Activated naive CD4-positive, alpha-beta T cell treated with anti-CD3 and anti-CD28 coated beads, Interleukin-2, amount 50 U/mL, for 16 hours (primary cell): Measurements from ENCODE around the gene PHLDA2.
A peak's percentile ranks its signal among the peaks of the same experiment; 100 is the strongest.

Source experiments
- DNase-seq: peaks from one replicate; pipeline ENCODE4 v3.0.0-alpha.2; 2020

Gene PHLDA2

DNA sequence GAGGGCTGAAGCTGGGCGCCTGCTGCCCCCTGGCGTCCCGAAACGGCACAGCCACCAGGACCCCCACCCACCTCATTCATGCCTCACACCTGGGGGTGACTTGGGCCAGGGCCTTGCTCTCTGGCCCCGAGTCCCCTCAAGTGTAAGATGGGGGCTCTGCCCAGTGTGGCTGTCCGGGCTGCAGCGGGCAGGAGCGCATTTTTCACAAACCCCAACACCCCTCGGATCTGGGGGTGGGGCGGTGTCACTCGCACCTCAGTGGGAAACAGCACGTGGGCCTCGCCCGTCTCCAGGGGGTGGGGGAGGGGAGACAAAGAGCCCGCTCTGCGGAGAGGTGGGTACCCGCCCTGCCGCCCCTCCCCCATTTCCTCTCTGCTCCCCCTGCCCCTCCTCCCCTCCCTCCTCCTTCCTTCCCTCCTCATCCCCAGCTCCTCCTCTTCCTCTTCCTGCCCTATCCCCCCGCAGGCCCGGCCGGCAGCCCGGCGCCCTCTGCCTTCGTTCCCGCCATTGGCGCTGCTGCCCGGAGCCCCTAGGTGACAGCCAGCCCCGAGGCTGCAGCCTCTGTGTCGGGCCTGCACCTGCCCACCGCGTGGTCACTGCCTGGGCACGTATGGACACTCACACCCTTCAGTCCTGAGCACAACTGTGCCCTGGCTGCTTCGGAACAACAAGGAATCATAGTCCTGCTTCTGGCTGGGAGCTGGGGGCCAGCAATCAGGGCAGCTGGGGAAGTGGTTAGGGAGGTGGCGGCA lies 36.8 kb downstream of the PHLDA2 start:
- peak; percentile 73 for DNase-seq

DNA sequence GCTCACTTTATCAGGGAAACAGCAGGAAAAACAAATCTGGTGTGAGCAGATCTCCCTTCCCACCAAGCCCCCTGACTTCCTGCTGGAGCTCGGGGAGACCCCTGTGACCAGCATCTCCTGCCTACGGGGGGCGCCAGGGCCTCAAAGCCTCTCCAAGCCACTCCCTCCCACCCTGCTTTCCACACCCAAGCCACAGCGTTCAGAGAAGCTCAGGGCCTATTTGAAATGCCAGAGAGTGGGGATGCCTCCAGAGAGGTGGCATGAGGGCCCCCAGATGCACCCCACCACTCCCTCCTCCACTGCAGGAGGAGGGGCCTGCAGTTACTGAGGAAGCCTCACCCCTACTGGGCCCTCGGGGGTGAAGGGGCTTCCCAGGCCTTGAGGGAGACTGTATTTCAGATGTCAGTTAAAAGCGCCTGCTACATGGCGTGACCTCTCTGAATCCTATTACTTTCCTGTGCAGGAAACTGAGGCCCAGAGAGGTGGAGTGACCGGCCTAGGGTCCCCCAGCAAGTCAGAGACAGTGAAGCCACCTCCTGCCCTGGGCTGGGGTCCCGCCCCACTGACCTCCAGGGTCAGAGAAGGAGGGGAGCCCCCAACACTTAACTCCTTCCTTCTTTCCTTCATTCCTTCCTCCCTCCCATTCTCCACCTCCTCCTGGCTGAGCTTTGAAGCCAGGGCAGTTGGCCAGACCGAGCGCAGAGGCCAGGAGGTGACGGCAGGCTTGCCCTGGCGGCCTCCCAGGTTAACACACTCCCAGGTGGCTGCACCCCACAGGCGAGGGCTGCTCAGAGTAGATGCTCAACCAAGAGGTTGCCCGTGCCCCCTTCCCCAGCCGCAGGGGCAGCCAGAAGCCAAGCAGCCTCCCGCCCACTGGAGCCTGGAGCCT lies 37.6 kb downstream of the PHLDA2 start:
- DNase-seq, result no peak

DNA sequence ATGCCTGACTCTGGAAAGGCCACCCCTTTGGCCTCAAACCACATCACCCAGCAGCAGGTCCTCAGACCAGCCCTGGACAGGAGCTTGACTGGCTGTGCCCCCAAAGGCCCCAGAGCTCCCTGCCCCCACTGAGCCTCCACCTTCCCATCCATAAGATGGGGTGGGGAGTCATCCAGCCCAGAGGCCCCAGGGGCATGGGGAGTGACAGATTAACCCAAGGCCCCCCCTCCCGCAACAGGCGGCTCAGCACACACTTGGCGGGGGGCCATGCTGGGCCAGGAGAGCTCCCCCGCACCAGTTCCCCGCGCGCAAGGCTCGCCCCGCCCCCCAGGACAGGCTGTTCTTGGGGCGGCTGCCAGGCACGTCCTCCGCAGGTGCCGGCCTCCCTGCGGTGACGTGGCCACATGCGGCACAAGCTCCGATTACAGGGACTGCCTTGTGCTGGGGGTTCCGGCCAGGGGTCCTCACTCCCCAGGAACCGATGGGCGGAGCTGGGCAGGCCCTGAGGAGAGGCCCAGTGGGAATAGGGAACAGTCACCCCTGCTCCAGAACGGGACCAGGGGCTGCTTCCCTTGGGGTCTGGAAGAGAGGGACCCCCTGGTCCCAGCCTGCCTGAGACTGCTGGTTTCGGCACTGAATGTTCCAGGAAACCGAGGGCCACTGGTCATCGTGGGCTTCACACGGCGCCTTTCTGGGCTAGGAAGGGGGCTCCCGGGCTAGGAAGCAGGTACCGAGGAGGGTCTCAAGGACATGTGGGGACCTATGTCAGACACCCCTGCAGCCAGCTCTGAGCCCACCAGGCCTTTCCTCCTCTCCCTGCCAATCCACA lies 38.5 kb downstream of the PHLDA2 start:
- DNase-seq, result no peak

DNA sequence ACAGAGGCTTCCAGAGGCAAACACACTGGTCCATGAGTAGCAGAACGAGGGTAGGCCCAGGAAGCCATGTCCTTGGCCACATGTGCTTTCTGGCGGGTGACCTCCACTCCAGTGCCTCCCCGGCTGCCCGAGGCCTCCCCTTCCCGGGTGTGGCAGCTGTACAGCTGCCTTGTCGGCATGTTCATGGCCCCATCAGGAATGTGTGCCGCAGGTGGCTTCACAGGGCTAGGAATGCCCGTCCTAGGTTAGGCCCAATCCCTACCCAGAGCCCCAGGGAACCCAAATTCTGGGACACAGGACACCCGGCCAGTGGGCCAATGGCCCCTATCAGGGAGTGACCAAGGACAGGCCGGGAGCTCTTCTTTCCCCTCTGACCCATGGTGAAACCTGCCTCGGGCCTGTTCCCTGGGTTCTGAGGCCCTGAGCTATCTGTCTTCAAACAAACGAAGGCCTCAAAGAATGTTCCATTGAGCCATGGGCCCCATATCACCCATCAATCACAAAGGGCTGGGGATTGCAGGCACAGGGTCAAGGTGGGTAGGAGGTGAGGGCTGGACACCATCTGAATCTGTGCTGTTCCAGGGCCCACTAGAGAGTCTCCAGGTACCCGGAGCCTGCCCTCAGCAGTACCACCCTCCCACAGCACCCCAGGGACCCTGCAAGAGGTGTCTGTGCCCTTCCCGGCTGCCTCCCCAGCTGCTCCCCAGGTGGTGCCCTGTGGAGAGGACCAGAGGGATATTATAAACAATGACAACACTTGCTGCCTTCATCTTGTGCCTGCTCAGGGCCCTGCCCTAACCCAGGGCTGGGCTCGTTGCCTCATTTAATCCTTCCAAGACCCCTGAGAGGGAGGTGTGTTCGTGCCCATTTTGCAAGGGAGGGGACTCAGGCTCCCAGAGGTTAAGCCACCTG lies 39.6 kb downstream of the PHLDA2 start:
- DNase-seq, result no peak

DNA sequence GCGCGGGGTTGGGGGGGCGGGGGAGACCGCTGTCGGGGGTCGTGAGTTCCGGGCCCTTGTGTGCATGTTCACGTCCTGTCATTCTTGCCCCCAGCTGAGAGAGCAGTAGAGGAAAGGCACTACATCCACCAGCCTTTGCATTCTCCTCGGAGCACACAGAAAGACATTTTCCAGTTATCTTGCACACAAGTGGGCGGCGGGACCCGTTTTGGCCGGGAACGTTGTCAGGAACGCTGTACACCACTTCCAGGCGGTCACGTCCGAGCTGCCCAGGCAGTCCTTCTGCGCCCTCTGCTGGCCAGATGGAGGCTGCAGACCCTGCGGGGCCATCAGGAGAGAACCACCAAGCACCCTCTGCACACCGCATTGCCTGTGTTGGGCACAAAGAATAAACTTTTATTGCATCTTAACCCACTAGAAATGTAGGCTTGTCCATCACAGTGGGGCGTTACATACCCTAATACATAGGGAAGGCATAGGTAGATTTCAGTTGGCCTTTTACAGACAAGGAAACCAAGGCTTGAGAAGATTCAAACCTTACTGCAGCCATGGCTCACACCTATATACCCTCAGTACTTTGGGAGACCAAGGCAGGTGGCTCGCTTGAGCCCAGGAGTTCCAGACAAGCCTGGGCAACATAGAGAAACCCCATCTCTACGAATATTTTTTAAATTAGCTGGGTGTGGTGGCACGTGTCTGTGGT lies 40.8 kb downstream of the PHLDA2 start:
- peak; percentile 86 for DNase-seq

DNA sequence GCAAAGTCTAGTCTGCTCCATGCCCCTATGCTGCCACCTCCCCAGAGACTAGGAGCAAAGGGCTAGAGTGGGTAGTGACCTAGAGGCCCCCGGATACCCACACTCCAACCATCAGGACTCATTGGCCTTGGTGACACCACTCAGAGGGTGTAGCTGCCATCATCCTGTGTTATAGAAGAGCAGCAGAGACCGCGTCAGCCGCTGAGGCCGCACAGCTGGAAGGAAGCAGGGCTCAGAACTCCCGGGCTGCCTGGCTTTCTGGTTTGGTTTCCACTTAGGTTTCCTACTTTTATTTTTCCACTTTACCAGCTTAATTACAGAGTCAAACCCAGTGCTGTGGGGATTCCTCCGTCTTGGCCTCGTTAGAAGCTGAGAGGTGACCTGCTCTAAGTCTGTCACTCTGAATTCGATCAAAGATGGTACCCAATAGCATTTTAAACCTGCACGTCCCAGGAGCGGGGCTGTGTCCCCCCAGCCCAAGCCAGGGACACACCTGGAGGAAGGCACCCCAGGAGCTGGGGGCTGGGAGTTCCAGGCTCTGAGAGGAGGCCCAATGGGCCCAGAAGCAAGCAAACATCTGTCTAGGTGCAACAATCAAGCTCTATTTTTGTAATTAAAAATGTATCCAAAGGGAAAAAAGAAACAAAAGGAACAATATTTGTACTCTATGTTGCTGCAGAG lies 41.6 kb downstream of the PHLDA2 start:
- no peak for DNase-seq

DNA sequence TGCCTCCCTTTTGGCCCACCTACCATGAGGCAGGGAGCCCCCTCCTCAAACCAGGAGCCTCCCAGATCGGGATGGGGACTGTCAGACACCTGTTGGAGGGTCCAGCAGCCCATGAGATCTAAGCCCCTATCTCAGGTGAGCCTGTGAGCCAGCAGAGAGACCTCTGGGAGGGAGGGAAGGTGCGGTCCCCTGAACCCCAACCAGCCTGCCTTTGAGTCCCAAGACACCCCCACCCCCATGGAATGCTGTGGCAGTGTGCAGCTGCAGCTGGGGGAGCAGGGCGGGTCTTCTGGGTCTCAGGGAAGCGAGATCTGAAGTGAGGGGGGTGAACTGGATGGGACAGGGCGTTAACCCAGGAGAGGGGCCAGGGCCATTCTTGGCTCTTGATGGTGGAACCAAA lies 42.3 kb downstream of the PHLDA2 start:
- DNase-seq, result no peak

DNA sequence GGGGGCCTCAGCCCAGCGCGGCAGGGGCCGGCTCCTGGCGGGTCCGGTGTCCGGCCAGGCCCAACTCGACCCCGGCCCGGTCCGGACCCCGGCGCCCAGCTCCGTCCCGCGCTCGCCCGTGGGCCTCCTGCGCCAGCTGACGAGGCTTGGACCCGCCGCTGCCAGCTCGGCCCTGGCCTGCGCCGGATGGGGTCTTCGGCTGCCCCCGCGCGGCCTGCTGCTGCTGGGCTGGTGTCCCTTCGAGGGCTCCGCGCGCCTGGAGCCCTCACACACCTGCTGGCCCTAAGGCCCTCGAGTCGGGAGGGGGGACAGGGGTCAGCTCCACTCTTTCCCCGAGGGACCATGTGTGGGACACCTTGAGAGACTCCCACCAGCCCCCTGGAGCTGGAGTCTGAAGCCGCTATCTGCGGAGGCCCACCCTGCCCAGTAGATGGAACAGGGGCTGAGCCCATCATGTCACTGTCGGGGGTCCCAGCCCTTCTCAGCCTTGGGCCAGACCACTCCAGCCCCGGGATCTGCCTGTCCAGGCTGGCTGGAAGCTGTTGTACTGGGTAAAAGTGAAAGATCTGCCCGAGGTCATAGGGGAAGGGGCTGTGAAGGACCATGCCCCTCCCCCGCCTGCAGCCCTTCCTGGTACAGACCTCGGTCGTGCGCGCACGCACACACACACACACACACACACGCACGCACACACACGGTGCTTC lies 42.9 kb downstream of the PHLDA2 start:
- peak; percentile 30 for DNase-seq

DNA sequence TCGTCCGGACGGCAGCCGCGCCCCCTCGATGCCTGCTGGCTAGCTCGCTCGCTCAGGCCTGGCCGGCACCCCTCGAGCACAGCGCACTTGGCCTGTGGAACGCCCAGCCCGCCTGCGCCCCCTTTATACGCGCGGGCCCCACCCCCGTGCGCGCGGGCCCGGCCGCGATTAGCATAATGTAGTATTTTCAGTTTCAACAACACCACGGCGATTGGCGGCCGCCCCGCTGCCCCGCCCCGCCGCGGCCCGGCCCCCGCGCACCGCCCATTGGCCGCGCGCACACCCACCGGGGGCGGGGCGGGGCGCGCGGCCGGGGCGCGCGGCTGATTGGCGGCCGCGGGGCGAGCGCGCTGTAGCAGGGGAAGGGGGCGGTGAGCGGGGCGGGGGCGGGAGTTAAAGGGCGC lies 43.5 kb downstream of the PHLDA2 start, which contains the start of gene CDKN1C:
Gene CDKN1C (minus strand): TSS at position 98 of the 404 bp plus-strand sequence. CDS start 319 bp downstream, outside the sequence.
- DNase-seq, result peak; percentile 81

DNA sequence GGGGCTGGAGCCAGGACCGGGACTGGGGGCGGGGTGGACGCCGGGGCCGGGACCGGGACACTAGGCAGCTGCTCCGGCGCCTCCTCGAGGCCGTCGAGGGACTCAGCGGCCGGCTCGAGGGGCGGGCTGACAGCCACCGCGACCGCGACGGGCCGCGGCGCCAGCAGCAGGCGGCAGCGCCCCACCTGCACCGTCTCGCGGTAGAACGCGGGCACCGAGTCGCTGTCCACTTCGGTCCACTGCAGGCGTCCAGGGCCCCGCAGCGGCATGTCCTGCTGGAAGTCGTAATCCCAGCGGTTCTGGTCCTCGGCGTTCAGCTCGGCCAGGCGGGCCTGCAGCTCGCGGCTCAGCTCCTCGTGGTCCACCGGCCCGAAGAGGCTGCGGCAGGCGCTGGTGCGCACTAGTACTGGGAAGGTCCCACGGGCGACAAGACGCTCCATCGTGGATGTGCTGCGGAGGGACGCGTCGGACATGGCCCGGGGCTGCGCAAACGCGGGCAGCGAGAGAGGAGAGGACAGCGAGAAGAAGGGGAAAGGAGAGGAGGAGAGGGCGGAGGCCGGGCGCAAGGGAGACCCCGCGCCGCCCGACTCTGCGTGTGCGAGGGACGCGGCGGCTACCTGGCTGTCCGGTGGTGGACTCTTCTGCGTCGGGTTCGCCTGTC lies 44.1 kb downstream of the PHLDA2 start:
- peak; percentile 28 for DNase-seq

DNA sequence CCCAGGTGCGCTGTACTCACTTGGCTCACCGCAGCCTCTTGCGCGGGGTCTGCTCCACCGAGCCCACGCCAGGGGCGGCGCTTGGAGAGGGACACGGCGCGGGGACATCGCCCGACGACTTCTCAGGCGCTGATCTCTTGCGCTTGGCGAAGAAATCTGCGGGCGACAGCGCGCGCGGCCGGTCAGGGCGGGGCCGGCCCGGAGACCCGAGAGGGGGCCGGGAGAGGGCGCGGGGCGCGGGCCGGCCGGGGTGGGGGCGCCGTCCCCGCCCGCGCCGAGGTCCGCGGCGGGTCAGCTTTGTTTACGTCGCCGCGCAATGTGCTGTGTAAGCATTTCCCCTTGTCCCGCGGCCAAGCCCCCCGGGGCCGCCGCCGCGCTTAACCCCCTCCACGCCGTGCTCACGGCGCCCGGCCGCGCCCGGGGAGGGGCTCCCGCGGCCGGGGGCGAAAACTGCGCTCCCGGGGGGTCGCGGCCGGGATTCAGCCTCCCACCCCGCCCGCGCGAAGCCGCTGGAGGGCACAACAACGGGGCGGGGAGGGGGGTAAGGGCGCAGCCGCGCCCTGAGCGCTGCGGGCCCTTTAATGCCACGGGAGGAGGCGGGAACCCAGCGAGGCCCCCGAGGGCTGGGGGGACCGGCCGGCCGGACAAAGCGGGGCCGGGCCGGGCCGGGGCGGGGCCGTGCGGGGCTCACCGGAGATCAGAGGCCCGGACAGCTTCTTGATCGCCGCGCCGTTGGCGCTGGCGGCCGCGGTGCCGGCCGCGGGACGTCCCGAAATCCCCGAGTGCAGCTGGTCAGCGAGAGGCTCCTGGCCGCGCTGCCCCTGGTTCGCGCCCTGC lies 45.0 kb downstream of the PHLDA2 start:
- no peak for DNase-seq

DNA sequence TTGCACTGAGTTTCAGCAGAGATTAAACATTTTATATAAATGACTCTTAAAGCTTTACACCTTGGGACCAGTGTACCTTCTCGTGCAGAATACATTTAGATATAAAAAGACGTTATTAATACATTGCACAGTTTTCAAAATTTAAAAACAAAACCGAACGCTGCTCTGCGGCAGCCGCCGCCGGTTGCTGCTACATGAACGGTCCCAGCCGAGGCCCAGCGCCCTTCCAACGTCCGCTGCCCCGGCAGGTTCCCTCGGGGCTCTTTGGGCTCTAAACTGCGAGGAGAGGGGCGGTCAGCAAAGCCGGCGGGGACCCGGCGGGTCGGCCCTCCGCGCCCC lies 45.6 kb downstream of the PHLDA2 start:
- DNase-seq, result no peak

DNA sequence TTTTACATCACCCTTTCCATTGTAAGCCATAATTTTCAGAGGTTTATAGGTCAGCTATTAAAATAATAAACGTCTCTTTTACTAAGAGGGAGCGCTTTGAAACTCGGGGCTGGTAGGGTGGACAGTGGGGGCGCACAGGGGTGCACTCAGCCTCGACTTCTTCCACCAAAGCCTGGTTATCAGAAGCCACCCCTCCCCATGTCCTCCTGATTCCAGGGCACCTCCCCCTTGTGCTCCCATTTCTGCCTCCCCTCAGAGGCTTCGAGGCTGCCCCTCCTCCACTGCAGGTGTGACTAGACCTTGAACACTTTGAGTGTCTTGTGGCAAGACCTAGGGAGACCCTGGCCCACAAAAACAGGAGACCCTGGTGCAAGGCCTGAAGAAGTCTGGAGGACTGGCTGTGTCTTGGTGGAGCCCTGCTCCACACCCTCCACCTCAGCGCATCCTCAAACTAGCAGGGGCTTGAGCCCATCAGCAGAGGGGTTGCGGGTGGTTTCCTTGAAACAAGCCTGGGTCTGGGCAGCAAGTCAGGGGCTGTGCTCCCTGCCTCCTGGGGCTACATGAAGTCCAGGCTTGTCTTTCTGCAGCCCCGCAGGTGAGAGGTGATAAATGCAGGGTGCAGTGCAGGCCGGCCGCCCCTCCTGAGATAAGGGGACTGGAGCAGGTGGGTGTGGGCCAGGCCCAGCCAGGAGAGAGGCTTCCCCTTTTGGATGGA lies 46.7 kb downstream of the PHLDA2 start:
- DNase-seq, result no peak

DNA sequence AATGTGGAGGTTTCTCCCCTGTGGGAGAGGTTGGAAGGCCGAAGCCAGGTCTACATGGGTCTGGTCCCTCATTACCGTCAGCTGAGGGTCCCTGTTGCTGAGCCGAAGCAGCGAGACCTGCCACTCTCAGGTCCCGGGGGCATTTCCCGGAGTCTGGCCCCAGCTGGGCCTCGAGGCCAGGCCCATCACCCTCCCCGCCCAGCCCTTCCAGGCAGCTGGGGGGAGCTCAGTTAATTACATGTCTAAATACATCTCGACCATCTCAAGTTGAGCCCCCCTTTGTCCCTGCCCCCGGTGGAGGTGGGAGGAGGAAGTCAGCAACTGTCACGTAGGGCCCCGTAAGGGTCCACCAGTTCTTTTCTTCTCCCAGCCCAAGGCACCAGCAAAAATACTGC lies 47.2 kb downstream of the PHLDA2 start:
- DNase-seq, result no peak

DNA sequence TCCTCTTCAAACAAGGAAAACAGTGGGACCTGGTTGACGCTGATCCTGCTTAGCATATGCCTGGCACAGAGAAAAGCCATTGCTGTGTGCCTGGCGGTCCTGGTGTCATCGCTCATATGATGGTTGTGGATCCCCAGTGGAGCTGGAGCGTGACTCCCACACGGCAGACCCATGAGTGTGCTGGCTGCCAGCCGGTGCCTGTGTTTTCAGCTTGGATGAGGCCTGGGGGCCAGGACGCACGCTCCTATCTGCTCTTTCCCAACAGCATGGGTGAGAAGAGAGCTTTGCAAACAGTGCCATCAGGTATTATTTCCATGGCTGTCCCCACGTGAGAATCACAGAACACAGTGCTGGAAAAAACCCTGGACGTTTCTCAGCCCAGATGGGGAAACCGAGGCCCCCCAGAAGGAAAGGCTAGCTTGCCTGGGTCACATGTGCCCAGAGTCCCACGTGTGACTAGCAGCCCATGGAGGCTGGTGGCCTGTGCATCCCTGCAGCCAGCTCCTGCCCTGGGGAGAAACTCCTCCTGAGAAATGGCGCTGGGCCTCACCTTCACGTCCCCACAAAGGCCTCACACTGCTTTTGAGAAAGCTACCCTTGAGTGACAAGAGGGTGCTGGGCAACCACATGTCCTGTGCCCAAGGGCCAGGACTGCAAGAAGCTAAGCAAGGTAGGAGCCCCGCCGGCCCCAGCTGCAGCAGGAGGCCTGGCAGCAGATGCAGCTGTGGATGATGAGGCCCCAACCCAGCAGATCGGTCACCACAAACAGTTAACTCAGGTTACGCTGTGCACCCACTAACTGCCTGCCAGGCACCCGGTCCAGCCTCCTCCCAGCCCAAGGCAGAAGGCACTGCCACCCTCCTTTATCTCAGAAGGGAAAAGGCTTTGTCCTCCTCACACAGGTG lies 47.9 kb downstream of the PHLDA2 start:
- DNase-seq, result no peak

DNA sequence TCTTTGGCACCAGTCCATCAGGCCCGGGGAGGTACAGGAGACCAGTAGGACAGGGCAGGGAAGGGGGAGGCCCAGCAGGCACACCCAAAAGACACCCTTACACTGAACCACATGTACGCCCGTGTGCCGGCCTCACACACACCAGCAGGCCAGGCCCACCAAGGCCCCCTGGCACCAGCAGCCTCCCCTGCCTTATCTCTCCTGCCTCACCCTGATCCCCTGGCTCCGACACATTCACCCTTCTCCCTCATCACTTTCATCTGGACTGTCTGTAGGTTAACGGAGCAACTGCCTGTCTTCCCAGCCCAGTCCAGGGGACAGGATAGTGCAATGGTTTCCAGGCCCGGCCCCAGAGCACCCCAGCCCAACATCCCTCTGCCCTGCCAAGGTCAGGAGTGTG lies 48.6 kb downstream of the PHLDA2 start:
- no peak for DNase-seq

DNA sequence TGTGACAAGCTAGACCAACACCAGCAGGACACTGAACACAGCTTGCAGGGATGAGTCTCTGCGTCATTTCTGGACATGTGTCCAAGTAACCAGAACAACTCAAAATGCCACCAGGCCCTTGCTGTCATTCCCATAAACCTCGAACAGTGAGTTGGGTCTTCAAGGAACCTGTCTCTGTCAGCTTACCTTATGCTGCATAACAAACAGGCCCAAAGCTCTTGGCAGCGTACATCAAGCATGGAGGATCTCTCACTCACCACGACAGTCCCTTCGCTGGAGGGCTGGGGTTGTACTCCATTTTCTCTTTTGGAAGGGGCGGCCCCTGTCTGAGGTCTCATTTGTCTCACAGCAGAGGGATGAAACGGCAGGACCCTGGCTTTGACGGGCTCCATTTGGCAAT lies 50.4 kb downstream of the PHLDA2 start:
- DNase-seq, result no peak
